Left lung (tissue), 10 donors: Measurements from ENCODE around the gene GMDS. TPM values are rescaled to one million over a fixed set of nuclear protein-coding genes. Genes with fewer than 3 reads are reported as not detected.

Experiments used
- ATAC-seq: fragments of 200-7000 bp; cut with Tn5 transposase; one replicate; pipeline ENCODE4 v1.9.1; 2020; ENCODE audit warnings: moderate library complexity
- DNase-seq, 4 donors: peaks; one replicate each; pipeline ENCODE4 v3.0.0-alpha.2; 2013 to 2020
- H3K27ac ChIP-seq, 2 donors: fragments of 200-600 bp; sonication (generic) in 1 of 2; one replicate each; pipeline versions ENCODE4 v1.5.0 to v1.8.0; 2020 to 2021
- H3K27me3 ChIP-seq, 2 donors: fragments of 200-600 bp; sonication (generic) in 1 of 2; one replicate each; pipeline versions ENCODE4 v1.5.0 to v1.8.0; 2020 to 2021
- H3K36me3 ChIP-seq, 2 donors: fragments of 200-600 bp; sonication (generic) in 1 of 2; one replicate each; pipeline versions ENCODE4 v1.5.0 to v1.8.0; 2020 to 2021
- H3K4me1 ChIP-seq, 2 donors: fragments of 200-600 bp; one replicate each; pipeline ENCODE4 v1.8.0; 2021
- H3K4me3 ChIP-seq, 2 donors: fragments of 200-600 bp; sonication (generic) in 1 of 2; one replicate each; pipeline versions ENCODE4 v1.5.0 to v1.8.0; 2020 to 2021; ENCODE audit warnings: mild to moderate bottlenecking in 1 of 2
- H3K9me3 ChIP-seq, 2 donors: fragments of 200-600 bp; sonication (generic) in 1 of 2; one replicate each; pipeline versions ENCODE4 v1.5.0 to v1.8.0; 2020 to 2021
- CTCF ChIP-seq, 2 donors: fragments of 200-600 bp; sonication (generic) in 1 of 2; IDR thresholded peaks; one replicate each; pipeline versions ENCODE4 v1.5.0 to v1.8.0; 2021; ENCODE audit warnings: antibody characterized with exemption in 2 of 2
- intact Hi-C, 2 donors: fragments of 100-400 bp; cut with DNase I; formaldehyde crosslinking; loops; one replicate each; pipeline versions ENCODE4 v1.11.2 to v1.14.2; 2022
- polyA plus RNA-seq, 6 donors: library from polyadenylated mRNA; unstranded; fragments of 120-200 nt; gene quantifications; one replicate each; pipeline ENCODE4 v1.2.1, GENCODE V29; 2013; ENCODE audit not compliant: insufficient read length in 6 of 6
- total RNA-seq, 2 donors: library from RNA; stranded (reverse); fragmentation: NEBNext Ultra II Directional; extraction: Animal tissue kit (Norgen Biotek cat#: 25700); gene quantifications; one replicate each; pipeline ENCODE4 v1.2.1, GENCODE V29; 2021
- donor health status: DM: no; HTN: yes; CAD: no.
- donor health status: DM: no; HTN: no; CAD: no.

Gene GMDS
- total and polyA plus RNA-seq, 8 donors: 16.5 to 25.4 (median 21.2) TPM

DNA sequence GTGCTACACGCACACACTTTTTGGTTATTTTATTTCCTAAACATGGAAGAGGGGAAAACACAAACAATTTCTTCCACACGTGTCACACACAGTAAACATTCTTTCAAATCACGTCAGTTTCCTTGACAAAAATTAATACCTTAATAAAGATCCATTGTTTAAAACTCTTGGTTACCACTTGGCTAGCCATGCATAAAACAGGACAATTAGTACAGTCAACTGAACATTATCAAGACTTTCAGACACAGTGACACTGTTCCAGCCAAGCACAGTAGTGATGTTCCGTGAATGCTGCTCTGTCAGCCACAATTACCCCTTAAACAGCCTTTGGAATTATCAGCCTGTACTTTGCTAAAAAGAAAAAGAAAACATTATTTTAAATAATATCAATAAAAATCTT lies 50.8 kb downstream of the GMDS start:
- ATAC-seq (no peak), DNase-seq (no peak)
- H3K4me1 ChIP-seq: peaks cover 0 to 9% of the 10 kb centered on the region in 2 donors
- no peaks in the 10 kb centered on the region for H3K9me3 ChIP-seq
- no peaks in the 10 kb centered on the region for H3K27me3 ChIP-seq
- intact Hi-C loops: loop anchor here in 1 of 2 donors (10.0 kb wide), 1 partner anchor 590 kb away; the partner anchor contains the start of gene FOXC1
- no peaks in the 10 kb centered on the region for H3K36me3 ChIP-seq
- no peak for TF ChIP-seq CTCF (IDR thresholded peaks at IDR 0.05)
- H3K27ac ChIP-seq: no peak overlapping the region
- no peak overlapping the region for H3K4me3 ChIP-seq

DNA sequence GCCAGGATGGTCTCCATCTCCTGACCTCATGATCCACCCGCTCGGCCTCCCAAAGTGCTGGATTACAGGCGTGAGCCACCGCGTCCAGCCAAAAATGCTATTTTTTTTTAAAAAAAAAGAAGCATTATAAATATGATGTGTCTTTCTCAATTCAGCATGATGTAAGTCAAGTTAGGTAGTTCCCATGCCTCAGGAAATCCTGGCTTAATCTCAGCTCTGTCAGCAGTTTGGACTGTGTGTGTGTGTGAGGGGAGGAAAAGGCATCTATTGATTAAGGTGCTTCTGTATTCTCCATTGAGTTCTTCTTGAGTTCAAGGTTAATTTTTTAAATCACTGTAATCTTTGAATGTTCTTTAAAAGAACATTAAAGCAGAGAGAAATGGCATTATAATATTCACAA lies 51.5 kb downstream of the GMDS start:
- Histone ChIP-seq H3K4me3 (no peak overlapping the region), H3K27ac (no peak overlapping the region), H3K27me3 (no peaks in the 10 kb centered on the region), H3K4me1 (peaks cover 0 to 9% of the 10 kb centered on the region in 2 donors), H3K36me3 (no peaks in the 10 kb centered on the region), H3K9me3 (no peaks in the 10 kb centered on the region)
- DNase-seq: no peak
- intact Hi-C loops: loop anchor here in 1 of 2 donors (10.0 kb wide), 1 partner anchor 589 kb away; the partner anchor contains the start of gene FOXC1
- no peak for ATAC-seq
- no peak for TF ChIP-seq CTCF (IDR thresholded peaks at IDR 0.05)

- no peaks in the 10 kb centered on the region for H3K27me3 ChIP-seq
- DNase-seq (no peak), ATAC-seq (no peak)
- peaks cover 0 to 9% of the 10 kb centered on the region in 2 donors for H3K4me1 ChIP-seq
- H3K4me3 ChIP-seq: no peak overlapping the region
- H3K36me3 ChIP-seq: no peaks in the 10 kb centered on the region
- intact Hi-C loops: loop anchor here in 1 of 2 donors (10.0 kb wide), 1 partner anchor 588 kb away; the partner anchor contains the start of gene FOXC1
- no peak for TF ChIP-seq CTCF (IDR thresholded peaks at IDR 0.05)
- no peaks in the 10 kb centered on the region for H3K9me3 ChIP-seq
- no peak overlapping the region for H3K27ac ChIP-seq
Measured at GRCh38 chr6:2192976-2193375, 52.4 kb downstream of the GMDS start.

DNA sequence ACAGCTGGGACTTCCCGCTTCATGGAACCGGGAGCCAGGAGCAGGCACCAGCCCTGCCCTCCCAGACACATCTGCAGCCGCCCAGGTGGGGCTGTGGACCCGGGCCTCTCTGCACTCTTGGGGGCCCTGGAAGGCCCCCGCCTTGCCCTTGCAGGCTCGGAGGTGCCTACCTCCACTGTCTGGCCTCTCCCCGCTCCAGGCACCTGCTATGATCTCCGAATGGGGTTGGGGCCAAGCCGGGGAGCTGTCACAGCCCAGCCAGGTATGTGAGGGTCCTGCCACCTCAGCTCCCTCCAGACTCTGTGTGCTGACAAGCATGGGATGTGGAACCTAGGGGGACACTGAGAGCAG lies 54.0 kb downstream of the GMDS start:
- H3K36me3 ChIP-seq: no peaks in the 10 kb centered on the region
- no peak for TF ChIP-seq CTCF (IDR thresholded peaks at IDR 0.05)
- intact Hi-C loops: loop anchor here in 1 of 2 donors (10.0 kb wide), 1 partner anchor 587 kb away; the partner anchor contains the start of gene FOXC1
- no peak for DNase-seq
- no peaks in the 10 kb centered on the region for H3K27me3 ChIP-seq
- H3K9me3 ChIP-seq: no peaks in the 10 kb centered on the region
- ATAC-seq: no peak
- no peak overlapping the region for H3K27ac ChIP-seq
- no peak overlapping the region for H3K4me3 ChIP-seq
- no peaks in the 10 kb centered on the region for H3K4me1 ChIP-seq

DNA sequence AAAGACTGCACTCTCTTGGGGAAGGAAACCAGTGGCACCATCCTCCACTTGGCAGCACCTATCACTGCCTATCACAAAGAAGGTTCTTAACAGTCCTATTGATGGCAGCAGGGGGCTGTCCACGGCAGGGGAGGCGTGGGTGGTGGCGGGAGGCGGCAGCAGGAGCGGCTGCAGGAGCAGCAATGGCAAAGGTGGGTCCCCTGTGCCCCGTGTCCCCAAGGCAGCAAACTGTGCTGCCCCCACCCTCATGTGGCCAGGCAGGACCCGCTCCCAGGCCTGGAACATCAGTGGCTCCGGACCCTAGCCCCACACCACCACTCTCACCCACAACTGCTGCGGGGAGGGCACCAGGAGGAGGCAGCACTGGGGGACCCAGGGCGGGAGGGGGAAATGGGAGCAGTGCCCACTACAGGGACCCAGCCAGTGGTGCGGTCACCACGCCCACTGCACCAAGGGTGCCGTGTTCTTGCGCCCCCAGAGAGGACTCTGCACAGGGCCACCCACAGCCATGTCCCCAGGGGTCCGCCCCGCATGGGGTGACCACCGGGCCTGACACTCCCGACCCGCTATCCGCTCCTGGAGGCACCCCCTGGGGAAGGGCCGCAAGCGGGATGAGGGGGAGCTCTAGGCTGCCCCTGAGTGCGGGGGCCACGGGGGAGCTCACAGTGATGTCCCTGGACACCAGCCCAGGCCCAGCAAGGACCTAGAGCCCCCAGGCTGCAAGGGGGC lies 54.6 kb downstream of the GMDS start:
- no peaks in the 10 kb centered on the region for H3K27me3 ChIP-seq
- H3K9me3 ChIP-seq: no peaks in the 10 kb centered on the region
- intact Hi-C loops: loop anchor here in 1 of 2 donors (10.0 kb wide), 1 partner anchor 586 kb away; the partner anchor contains the start of gene FOXC1
- no peaks in the 10 kb centered on the region for H3K36me3 ChIP-seq
- no peak for TF ChIP-seq CTCF (IDR thresholded peaks at IDR 0.05)
- no peaks in the 10 kb centered on the region for H3K4me1 ChIP-seq
- H3K4me3 ChIP-seq: no peak overlapping the region
- H3K27ac ChIP-seq: no peak overlapping the region
- ATAC-seq (no peak), DNase-seq (no peak)
